ENCODE results near the gene DSCAML1. TPM values are rescaled to one million over a fixed set of nuclear protein-coding genes. Genes with fewer than 3 reads are reported as not detected.

Gene DSCAML1
- total and polyA plus RNA-seq, 7 donors = 0.04 to 0.52 (median 0.06) TPM

DNA sequence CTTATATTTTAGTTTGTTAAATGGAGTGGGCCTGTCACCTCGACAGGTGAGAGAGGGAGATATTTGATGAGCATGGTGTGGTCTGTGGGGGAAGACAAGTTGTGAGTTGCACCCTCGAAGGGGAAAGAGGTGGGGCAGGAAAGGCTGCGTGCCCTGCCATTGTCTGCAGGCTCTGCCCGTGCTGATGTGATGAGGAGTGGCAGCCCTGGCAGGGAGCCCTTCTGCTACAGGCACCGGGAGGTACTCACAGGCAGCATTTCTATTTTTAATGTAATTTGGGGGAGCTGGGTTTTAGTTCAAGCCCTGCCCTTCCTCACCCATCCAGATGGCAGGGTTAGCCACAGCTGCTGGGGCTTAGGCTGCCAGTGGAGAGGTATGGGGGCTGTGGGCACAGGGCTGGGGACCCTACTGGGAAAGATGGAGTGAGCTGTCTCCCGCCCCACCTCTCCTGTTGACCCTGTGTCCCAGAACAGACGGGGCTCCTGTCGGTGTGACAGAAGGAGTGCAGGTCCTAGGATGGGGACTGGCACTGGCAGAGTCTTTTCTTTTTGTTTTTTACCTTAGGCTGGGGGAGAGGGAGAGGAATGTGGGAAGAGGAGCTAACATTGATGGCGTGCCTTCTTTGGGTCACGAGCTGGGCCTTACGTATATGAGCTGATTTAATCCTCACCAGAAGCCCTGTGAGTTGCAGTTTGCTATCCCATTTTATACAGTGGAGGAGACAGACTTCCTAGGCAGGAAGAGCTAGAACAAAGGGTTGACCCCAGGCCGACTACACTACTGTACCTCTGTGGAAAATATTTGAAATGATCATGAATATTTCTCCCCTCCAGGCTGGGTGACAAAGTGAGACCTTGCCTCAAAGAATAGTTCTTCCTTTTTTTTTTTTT lies 417.8 kb downstream of the DSCAML1 start:
- peaks cover 0 to 60% of the 10 kb centered on the region in 2 donors for H3K36me3 ChIP-seq (ENCODE audit: insufficient read depth in 1 of 2, low read depth in 1 of 2)
- H3K9me3 ChIP-seq = no peaks in the 10 kb centered on the region
- H3K4me3 ChIP-seq = no peak overlapping the region
- DNase-seq = no peak
- peak overlapping the region; percentile 3 for H3K27ac ChIP-seq
- TF ChIP-seq, protein P1, sequence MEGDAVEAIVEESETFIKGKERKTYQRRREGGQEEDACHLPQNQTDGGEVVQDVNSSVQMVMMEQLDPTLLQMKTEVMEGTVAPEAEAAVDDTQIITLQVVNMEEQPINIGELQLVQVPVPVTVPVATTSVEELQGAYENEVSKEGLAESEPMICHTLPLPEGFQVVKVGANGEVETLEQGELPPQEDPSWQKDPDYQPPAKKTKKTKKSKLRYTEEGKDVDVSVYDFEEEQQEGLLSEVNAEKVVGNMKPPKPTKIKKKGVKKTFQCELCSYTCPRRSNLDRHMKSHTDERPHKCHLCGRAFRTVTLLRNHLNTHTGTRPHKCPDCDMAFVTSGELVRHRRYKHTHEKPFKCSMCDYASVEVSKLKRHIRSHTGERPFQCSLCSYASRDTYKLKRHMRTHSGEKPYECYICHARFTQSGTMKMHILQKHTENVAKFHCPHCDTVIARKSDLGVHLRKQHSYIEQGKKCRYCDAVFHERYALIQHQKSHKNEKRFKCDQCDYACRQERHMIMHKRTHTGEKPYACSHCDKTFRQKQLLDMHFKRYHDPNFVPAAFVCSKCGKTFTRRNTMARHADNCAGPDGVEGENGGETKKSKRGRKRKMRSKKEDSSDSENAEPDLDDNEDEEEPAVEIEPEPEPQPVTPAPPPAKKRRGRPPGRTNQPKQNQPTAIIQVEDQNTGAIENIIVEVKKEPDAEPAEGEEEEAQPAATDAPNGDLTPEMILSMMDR (IDR thresholded peaks at IDR 0.05) = no peak
- ATAC-seq = no peak
- intact Hi-C loops (cut with DNase I) = no loop called here
- no peaks in the 10 kb centered on the region for H3K27me3 ChIP-seq (ENCODE audit: insufficient read depth in 3 of 3, low read length in 2 of 3)
- WGBS, 3 donors = 71 to 73% (median 73%) methylated on average over 12 of the region's 12 CpGs
- H3K4me1 ChIP-seq = no peaks in the 10 kb centered on the region

Other genes with a start within 250 kb of the DSCAML1 start
- gene FXYD2, start 27.5 kb upstream of the DSCAML1 start, total RNA-seq = under 1 TPM in 2 of 4 donors, not detected in 2; 0.42 to 0.69 TPM
- gene FXYD2, start 27.5 kb upstream of the DSCAML1 start, polyA plus RNA-seq = under 1 TPM; 0.17 to 0.49 (median 0.24) TPM
- gene FXYD6, start 79.4 kb upstream of the DSCAML1 start, total RNA-seq = 10 to 100 TPM; 10.8 to 27.9 (median 11.5) TPM
- 10 to 100 TPM; 14.0 to 17.5 (median 14.8) TPM for gene FXYD6, start 79.4 kb upstream of the DSCAML1 start, polyA plus RNA-seq
- gene TMPRSS13, start 132.2 kb upstream of the DSCAML1 start, total RNA-seq = not detected
- gene TMPRSS13, start 132.2 kb upstream of the DSCAML1 start, polyA plus RNA-seq = not detected
- gene IL10RA, start 189.2 kb upstream of the DSCAML1 start, total RNA-seq = 1 to 10 TPM; 1.1 to 3.9 (median 2.8) TPM
- under 1 TPM; 0.39 to 0.98 (median 0.78) TPM for gene IL10RA, start 189.2 kb upstream of the DSCAML1 start, polyA plus RNA-seq

All from psoas muscle (tissue), 8 donors.